GM19452 (cell line): ENCODE results near the gene OR4P4.

ENCODE experiments used
- ATAC-seq: cut with Tn5 transposase; IDR thresholded peaks from one replicate; pipeline ENCODE4 v1.9.1; 2021; ENCODE audit not compliant: unreplicated experiment

The OR4P4 gene

DNA sequence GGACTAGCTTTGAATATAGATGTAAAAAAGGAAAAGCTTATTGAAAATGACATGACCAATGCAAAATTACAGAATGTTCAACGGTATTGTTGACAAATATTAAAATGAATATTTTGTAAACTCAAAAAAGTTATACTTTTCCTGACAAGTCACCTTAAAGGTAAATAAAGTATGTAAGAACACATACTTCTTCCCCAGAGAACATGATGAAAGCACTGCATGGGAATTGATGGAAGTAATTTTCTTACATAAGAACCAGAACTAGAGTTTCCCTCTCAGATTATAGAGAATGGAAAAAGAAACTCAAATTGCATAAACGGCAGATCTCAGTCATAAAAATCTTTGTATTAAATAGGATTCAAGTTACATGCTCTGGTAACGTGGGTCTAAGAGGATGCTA lies at the start of gene OR4P4:
OR4P4 (plus strand) TSS at position 301 of the 400 bp plus-strand sequence.
- no peak for ATAC-seq

DNA sequence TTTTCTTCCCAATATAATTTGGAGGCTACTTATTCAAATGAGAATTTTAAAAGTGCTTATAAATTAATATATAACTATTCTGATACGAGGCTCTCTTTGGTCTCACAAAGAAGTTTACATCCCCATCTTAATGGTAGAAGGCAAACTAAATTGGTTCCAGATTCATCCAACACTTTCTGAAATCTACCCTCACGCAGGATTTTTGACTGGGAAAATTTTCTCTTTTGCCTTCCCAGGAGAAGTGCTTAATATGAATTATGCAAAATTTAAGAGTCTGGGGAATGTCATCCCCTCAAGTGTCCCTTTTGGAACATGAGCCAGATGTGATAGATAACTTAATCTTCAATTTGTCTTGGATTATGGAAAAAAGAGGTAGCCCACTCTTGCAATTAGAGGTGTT lies 27.4 kb upstream of the OR4P4 start, which contains the start of gene OR4C11:
OR4C11 (minus strand) TSS at position 101 of the 400 bp plus-strand sequence. CDS start 3,272 bp downstream, outside the sequence.
- ATAC-seq, result no peak

DNA sequence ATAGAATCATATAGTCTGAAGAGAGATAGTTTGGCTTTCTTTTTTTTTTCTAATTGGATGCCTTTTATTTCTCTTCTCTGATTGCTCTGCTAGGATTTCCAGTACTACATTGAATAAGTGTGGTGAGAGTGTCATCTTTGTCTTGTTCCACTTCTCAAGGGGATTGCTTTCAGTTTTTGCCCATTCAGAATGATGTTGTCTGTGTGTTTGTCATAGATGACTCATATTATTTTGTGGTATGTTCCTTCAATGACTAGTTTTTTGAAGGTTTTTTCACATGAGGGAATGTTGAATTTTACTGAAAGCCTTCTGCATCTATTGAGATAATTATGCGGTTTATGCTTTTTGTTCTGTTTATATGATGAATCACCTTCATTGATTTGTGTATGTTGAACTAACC lies 10.4 kb upstream of the OR4P4 start:
- no peak for ATAC-seq

DNA sequence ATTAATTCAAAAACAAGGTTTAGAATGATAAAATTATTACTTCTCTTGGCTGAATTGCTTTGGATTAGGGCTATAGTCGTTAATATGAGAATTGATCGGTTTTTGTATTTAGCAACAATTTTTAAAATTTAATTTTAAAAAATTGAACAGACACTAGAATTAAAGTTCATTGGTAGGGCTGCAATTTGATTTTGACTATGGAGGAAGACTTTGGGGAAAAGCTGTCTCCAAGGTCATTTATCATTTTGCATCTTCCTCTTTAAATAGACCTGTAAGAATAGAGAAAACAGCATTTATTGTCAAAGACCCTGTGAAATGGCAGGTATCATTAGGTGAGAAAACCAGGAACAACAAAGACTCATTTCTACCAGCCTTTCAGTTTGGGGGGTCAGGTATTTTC lies 13.1 kb downstream of the OR4P4 start, which contains the start of gene OR4S2:
OR4S2 (plus strand) TSS at position 301 of the 400 bp plus-strand sequence. CDS start 2,577 bp downstream, outside the sequence.
- no peak for ATAC-seq

DNA sequence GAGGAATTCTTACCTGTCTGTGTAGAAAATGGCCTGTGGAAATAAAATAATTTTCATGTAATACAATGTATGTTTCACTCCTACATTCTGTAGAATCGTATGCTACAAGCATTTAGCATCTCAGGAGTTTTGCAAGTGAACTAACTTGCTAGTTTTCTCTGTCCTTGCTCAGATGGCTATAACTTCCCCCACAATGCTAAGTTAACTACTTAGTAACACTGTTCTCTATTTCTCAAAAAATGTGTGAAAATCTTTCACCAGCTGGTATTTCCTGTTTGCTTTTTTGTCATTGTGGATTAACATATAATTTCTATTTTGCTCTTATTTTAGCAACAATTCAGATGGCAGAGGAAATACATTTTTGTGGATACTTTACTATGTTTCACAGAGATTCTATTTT lies 17.6 kb downstream of the OR4P4 start:
- no peak for ATAC-seq

DNA sequence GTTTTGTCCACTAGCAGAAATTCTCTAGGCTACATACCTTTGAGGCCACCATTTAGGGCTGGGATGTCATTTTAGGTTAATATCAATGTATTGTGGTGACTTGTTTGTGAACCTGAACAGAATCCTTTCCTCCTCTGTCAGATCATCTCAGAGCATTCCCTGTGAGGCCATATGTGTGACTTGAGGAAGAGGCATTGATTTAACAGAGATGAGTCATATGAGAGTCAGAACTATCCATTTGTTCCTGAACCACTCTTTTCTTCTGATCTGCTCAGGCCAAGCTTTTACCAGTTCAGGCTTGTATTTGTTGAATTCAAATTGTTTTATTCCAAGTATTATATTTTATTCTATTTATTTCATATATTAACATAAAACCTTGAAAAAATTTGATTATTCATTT lies 20.2 kb downstream of the OR4P4 start:
- no peak for ATAC-seq

DNA sequence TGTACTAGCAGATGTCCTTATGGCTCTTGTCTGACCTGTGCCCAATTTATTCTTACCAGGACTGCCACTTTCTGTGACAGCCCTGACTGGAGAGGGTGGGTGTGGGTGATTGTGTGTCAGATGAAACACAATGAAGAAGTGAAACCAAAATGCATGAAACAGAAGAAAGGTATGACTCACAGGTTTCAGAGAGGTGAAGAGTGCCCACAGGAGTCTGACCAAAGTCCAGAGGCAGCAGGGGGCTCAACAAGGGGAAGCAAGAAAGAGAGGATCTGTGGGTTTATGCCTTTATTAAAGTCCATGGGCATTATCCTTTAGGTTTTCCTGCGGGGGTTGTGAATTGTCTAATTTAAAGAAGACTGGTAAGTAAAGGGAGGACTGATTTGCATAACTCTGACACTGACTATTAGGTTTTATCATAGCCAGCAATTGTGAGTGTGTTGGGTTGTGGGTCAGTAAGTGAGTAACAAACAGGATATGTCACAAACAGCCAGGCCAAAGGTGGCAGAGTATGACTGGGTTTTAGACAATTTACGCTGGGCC lies 23.2 kb downstream of the OR4P4 start:
- ATAC-seq, result peak; percentile 91

DNA sequence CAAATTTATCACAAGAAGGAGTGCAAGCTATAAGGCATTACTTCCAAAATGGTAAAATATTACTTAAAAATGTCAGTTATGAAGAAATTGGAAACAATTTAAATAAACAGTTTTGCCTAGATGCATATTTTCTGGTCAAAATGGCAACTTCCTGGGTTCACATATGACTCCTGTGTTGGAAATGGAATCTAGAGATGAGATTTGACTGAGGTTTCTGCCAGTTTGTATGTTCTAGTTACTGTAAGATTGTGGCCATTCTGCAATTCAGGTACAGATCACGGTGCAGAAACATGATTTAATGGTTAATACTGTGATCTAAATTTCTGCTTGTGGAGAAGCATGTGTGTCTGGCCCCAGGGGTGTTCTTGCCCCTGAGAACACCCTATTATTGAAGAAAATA lies 23.7 kb downstream of the OR4P4 start:
- peak; percentile 47 for ATAC-seq

DNA sequence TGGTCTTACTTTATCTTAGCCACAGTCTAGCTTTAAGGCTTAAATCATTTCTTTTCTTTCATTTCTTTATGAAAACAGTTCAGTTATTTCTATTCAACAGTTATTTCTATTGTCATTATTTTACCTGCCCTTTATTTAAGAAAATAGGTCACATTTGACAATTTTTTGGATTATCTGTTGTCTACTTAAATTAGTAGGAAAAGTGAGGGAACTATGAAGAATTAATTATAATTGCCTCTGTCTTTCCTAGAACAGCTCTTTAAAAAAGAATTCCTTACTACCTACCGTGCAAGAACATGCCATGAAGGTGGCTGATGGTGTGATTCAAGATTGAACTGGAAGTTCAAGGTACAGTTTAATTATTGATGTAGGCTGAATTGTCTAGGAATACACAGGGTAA lies 27.0 kb downstream of the OR4P4 start, which contains the start of gene OR4C6:
OR4C6 (plus strand) TSS at position 301 of the 400 bp plus-strand sequence. CDS start 2,966 bp downstream, outside the sequence.
- no peak for ATAC-seq

DNA sequence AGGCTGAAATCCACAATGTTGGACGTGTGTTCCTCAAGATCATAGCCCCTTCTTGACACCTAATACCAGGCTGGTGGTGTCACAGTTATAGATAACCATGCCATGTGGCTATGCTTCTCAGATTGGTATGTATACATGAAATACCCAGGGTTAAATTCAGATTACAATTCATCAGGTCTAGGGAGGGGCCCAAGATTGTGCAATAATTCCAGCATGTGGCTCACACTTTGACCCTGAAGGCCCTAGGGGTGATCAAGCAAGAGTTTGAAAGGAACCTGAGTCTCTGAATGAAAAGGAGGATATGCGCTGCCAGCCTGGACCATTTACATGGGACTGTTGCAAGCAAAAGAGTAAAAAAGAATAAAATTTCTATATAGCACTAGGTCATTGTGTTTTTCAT lies 34.5 kb downstream of the OR4P4 start:
- ATAC-seq, result no peak

DNA sequence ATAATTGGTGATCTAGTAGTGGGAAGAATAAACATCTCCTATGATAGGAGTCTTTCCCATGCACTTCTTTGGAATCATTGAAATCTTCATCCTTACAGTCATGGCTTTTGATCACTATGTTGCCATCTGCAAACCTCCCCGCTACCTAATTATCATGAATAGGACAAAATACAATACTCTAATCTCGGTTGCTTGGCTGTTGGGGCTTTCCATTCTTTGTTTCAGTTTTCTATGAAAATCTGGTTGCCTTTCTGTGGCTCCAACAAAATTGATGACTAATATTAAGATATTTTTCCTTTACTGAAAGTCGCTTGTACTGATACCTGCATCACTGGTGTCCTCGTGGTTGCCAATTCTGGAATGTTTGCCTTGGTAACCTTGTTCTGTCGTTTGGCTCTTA lies 38.9 kb downstream of the OR4P4 start:
- no peak for ATAC-seq
